ENCODE results near the gene ANKFN1.

DNA sequence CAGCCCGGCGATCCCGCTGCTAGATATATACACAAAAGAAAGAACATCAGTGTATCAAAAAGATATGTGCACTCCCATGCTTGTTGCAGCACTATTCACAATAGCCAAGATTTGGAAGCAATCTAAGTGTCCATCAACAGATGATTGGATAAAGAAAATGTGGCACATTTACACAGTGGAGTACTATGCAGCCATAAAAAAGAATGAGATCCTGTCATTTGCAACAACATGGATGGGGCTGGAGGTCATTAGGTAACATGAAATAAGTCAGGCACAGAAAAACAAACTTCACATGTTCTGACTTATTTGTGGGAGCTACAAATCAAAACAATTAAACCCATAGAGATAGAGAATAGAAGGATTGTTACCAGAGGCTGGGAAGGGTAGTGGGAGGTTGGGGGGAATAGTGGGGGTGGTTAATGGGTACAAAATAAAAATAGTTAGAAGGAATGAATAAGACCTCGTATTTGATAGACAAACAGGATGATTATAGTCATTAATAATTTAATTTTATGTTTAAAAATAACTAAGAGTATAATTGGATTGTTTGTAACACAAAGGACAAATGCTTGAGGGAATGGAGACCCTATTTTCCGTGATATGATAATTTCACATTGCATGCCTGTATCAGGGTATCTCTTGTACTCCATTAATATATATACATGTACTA lies 263.5 kb downstream of the ANKFN1 start:
- TF ChIP-seq, protein P1, sequence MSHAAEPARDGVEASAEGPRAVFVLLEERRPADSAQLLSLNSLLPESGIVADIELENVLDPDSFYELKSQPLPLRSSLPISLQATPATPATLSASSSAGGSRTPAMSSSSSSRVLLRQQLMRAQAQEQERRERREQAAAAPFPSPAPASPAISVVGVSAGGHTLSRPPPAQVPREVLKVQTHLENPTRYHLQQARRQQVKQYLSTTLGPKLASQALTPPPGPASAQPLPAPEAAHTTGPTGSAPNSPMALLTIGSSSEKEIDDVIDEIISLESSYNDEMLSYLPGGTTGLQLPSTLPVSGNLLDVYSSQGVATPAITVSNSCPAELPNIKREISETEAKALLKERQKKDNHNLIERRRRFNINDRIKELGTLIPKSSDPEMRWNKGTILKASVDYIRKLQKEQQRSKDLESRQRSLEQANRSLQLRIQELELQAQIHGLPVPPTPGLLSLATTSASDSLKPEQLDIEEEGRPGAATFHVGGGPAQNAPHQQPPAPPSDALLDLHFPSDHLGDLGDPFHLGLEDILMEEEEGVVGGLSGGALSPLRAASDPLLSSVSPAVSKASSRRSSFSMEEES (CRISPR knock-in tag; IDR thresholded peaks at IDR 0.05): no peak
- TF ChIP-seq SMAD9 (CRISPR knock-in tag; IDR thresholded peaks at IDR 0.05) (no peak), ZNF10 (CRISPR knock-in tag; IDR thresholded peaks at IDR 0.05; ENCODE audit: borderline replicate concordance, low read depth) (no peak)
- TF ChIP-seq, protein P2, sequence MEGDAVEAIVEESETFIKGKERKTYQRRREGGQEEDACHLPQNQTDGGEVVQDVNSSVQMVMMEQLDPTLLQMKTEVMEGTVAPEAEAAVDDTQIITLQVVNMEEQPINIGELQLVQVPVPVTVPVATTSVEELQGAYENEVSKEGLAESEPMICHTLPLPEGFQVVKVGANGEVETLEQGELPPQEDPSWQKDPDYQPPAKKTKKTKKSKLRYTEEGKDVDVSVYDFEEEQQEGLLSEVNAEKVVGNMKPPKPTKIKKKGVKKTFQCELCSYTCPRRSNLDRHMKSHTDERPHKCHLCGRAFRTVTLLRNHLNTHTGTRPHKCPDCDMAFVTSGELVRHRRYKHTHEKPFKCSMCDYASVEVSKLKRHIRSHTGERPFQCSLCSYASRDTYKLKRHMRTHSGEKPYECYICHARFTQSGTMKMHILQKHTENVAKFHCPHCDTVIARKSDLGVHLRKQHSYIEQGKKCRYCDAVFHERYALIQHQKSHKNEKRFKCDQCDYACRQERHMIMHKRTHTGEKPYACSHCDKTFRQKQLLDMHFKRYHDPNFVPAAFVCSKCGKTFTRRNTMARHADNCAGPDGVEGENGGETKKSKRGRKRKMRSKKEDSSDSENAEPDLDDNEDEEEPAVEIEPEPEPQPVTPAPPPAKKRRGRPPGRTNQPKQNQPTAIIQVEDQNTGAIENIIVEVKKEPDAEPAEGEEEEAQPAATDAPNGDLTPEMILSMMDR (CRISPR knock-in tag; IDR thresholded peaks at IDR 0.05): no peak

Data from HepG2 (cell line).